NB4 (cell line): Measurements from ENCODE around the gene ZCCHC3.

Source experiments
- MYC ChIP-seq: IDR thresholded peaks from 2 replicates; pipeline ENCODE4 v1.6.1; 2011; ENCODE audit warnings: low read depth, low read length
- POLR2A ChIP-seq: IDR thresholded peaks from 2 replicates; pipeline ENCODE4 v1.6.1; 2011; ENCODE audit warnings: mild to moderate bottlenecking; ENCODE audit not compliant: insufficient read length; ENCODE audit errors: extremely low read depth
- TF ChIP-seq, protein P1 (sequence below): IDR thresholded peaks from one replicate; pipeline ENCODE4 v1.5.1; 2012; ENCODE audit warnings: low read depth, low read length
- TF ChIP-seq, protein P2 (sequence below): IDR thresholded peaks from 2 replicates; pipeline ENCODE4 v1.6.1; 2011; ENCODE audit warnings: low read depth, low read length

- TF ChIP-seq, protein P1, sequence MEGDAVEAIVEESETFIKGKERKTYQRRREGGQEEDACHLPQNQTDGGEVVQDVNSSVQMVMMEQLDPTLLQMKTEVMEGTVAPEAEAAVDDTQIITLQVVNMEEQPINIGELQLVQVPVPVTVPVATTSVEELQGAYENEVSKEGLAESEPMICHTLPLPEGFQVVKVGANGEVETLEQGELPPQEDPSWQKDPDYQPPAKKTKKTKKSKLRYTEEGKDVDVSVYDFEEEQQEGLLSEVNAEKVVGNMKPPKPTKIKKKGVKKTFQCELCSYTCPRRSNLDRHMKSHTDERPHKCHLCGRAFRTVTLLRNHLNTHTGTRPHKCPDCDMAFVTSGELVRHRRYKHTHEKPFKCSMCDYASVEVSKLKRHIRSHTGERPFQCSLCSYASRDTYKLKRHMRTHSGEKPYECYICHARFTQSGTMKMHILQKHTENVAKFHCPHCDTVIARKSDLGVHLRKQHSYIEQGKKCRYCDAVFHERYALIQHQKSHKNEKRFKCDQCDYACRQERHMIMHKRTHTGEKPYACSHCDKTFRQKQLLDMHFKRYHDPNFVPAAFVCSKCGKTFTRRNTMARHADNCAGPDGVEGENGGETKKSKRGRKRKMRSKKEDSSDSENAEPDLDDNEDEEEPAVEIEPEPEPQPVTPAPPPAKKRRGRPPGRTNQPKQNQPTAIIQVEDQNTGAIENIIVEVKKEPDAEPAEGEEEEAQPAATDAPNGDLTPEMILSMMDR: no peak
- TF ChIP-seq POLR2A: no peak
- no peak for TF ChIP-seq MYC
- TF ChIP-seq, protein P2, sequence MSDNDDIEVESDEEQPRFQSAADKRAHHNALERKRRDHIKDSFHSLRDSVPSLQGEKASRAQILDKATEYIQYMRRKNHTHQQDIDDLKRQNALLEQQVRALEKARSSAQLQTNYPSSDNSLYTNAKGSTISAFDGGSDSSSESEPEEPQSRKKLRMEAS: no peak
These were observed 32.5 kb downstream of the ZCCHC3 start for GRCh38 chr20:329851-330232.
